Bronchial epithelial cell (primary cell): Measurements from ENCODE around the gene JAM3. TPM values are rescaled to one million over a fixed set of nuclear protein-coding genes. Genes with fewer than 3 reads are reported as not detected.

Source experiments
- DNase-seq: peaks from one replicate; pipeline ENCODE4 v3.0.0-alpha.2; 2010; ENCODE audit warnings: low read depth
- FAIRE-seq: peaks from 2 replicates; lab custom pipeline; 2011; peaks lifted over from hg19 to GRCh38; lab: Jason Lieb, UNC
- H3K27me3 ChIP-seq: 2 replicates; pipeline ENCODE4 v1.5.1; 2011; ENCODE audit warnings: low read length; ENCODE audit not compliant: control insufficient read depth, insufficient read depth
- H3K36me3 ChIP-seq: 2 replicates; pipeline ENCODE4 v1.5.1; 2011; ENCODE audit warnings: low read length; ENCODE audit not compliant: control insufficient read depth, insufficient read depth
- H3K4me3 ChIP-seq: 2 replicates; pipeline ENCODE4 v1.5.1; 2011; ENCODE audit warnings: mild to moderate bottlenecking, low read depth, low read length, control low read depth
- total RNA-seq: library from RNA; depleted of rRNA; stranded (reverse); fragments of >200 nt; gene quantifications from 2 replicates; pipeline ENCODE4 v1.2.1, GENCODE V29; 2014
- TF ChIP-seq, protein P1 (sequence below): IDR thresholded peaks from 2 replicates; pipeline ENCODE4 v1.5.1; 2011; ENCODE audit warnings: mild to moderate bottlenecking, moderate library complexity, low read length, control low read depth, inconsistent platforms; ENCODE audit not compliant: insufficient read depth, severe bottlenecking

The JAM3 gene
- total RNA-seq, 1 donor from 2014 or later = 1.6 TPM

DNA sequence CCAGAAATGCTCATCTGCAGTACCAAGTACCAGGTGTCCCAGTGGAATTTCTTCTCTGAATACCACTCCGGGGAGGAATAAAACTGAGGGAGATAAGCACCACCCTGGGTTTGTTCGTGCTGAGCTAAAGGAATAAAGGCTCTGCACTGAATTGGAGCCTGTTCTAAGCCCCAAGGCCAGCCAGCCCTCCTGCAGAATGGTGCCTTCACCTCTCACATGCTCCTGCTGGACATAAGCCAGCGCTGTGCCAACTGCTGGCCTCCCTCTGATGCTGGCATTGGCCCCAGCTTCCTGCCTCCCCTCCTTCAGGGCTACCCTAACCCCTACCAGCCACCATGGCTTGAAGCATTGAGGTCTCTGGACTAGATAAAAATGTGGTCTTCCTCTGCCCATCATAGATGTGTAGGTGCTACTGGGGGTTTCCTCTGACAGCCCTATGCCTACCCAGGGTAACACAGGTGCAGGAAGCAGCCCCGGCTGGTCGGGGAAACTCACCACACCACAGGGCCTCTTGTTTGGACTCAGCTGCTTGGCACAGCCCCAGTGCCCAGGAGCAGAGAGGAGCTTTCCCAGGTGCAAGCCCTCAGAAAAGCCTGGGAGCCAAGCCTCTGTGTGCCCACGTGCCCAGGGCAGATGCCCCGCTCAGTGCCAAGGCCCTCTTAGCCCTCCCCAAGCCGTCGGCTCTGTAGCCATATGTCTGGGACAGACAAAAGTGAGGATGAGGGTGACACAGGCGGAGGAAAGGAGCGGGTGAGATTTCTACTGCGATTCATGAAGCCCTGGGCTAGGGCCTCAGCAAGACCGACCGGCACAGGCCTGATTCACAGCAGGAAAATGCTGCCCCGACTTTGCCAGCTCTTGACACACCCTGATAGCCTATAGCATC is 34.1 kb upstream of the JAM3 start:
- Histone ChIP-seq H3K4me3 (no peak overlapping the region), H3K27me3 (peaks cover 2% of the 10 kb centered on the region), H3K36me3 (no peaks in the 10 kb centered on the region)
- DNase-seq (peak; percentile 74), FAIRE-seq (peak; percentile 58)
- TF ChIP-seq, protein P1, sequence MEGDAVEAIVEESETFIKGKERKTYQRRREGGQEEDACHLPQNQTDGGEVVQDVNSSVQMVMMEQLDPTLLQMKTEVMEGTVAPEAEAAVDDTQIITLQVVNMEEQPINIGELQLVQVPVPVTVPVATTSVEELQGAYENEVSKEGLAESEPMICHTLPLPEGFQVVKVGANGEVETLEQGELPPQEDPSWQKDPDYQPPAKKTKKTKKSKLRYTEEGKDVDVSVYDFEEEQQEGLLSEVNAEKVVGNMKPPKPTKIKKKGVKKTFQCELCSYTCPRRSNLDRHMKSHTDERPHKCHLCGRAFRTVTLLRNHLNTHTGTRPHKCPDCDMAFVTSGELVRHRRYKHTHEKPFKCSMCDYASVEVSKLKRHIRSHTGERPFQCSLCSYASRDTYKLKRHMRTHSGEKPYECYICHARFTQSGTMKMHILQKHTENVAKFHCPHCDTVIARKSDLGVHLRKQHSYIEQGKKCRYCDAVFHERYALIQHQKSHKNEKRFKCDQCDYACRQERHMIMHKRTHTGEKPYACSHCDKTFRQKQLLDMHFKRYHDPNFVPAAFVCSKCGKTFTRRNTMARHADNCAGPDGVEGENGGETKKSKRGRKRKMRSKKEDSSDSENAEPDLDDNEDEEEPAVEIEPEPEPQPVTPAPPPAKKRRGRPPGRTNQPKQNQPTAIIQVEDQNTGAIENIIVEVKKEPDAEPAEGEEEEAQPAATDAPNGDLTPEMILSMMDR = no peak

DNA sequence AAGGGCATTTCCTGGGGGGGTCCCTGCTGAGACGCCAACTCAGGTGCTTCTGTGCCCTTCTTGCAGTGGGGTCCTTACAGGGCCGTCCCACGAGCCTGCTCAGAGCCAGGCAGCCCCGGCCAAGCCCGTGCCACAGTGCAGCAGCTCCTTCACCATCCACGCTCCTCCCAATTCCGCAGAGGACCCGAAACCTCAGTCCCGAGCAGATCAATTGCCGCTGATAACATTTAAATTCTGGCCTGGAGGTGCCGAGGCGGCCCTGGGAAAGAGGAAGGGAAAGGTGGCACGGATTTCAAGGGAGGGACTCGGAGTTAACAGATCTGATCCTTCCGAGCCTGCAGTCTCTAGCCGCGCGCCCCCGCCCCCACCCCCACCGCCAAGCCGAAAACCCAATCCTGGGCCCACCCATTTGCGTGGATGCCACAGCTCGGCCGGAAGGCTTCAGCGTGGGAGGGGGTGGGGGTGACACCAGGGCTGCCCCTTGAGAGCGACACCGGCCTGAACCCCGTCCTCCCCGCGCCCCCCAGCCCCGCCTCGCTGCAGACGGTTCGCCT is 32.3 kb upstream of the JAM3 start:
- Histone ChIP-seq H3K36me3 (no peaks in the 10 kb centered on the region), H3K4me3 (peak overlapping the region; percentile 50), H3K27me3 (no peaks in the 10 kb centered on the region)
- no peak for DNase-seq
- FAIRE-seq = no peak
- TF ChIP-seq, protein P1 = no peak

DNA sequence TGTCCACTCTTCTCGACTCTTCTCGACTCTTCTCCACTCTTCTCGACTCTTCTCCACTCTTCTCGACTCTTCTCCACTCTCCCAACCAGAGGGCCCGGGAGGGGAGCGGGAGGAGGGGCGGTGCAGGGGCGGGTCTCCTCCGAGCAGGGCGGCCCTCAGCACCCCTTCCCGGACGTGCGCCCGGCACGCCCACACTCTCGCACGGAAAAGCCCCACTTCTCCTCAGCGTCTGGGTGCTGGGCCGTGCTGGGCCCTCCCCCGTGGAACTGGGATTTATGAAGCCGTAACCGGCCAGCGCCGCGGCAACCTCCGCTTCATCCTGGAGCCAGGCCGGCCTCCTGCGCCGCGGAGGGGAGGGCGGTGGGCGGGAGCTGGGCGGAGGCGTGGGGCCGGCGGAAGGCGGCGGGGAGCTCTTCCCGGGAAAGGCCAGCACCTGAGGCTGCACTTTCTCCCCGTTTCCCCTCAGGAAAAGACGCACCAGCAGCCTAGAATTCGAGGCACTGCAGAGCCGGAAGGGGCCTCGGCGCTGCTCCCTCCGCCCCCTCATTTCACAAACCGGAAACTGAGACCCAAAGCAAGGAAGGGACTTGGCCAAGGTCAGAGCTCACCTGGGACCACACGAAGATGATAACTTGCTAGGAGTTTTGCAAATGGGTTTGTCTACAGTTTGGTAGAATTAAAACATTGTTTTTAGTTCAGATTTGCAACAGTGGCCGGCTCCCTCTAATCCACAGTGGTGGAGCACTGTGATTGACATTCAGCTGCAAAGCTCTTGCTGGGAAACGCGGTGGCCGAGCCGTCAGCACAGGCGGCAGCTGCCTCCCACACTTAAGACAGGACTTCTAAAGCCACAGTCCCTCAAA is 31.6 kb upstream of the JAM3 start:
- no peak for FAIRE-seq
- no peak for DNase-seq
- H3K4me3 ChIP-seq = peak overlapping the region; percentile 50
- TF ChIP-seq, protein P1 = no peak
- H3K36me3 ChIP-seq = no peaks in the 10 kb centered on the region
- H3K27me3 ChIP-seq = no peaks in the 10 kb centered on the region

DNA sequence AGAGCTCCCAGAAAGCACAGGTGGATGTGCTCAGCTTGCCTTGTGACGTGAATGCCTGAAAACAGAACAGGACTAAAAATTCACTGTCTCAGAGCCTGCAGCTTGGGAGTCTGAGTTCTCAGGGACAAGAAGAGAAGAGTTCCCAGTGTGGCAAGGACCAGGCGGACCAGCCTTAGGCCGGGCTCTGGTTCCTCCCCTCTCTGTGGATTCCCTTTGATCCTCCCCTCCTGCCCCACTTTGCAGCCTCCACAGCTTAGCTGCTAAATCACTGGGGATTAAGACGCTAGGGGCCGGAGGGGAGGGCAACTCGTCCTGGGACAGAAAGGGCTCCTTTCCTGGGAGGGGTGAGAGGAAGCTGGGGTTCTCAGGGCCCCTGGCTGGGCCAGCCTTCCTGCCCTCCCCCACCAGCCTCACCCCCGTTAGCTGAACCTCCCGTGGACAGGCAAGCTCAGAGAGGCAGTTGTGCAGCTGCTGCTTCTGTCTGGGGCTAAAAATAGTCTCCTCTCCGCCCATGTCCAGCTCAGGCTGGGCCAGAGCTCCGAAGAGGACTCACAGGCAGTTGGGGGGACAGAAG is 29.9 kb upstream of the JAM3 start:
- Histone ChIP-seq H3K36me3 (no peaks in the 10 kb centered on the region), H3K4me3 (no peak overlapping the region), H3K27me3 (no peaks in the 10 kb centered on the region)
- no peak for FAIRE-seq
- no peak for DNase-seq
- TF ChIP-seq, protein P1 = no peak

DNA sequence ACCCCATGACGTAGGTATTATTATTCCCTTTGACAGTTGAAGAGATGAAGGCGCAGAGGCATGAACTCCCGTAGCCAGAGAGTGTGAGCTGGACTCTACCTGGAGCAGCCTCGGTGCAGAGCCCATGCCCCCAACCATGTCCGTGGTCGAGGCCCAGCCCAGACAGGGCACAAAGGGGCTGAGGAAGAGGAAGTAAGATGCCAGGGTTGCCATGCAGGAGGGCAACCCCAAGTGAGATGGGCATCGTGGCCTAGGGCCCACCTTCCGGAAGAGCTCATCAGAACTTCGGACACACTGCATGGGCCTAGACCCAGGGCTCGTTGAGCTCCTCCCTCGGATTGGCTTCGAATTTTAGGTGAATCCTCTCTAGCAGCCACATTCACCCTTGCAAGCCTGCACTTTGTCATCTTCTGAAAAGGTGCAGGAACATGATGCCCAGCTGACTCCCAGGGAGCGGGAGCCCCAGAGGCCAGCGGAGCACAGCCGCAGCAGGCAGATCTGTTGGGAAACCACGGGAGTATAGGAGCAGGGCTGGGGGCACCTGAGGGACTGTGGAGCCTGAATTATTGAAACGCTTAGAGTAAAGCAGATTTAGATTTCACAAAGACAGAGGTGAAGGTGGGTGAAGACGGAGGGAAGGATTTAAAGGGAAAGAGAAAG is 29.0 kb upstream of the JAM3 start:
- TF ChIP-seq, protein P1 = no peak
- DNase-seq = no peak
- Histone ChIP-seq H3K4me3 (no peak overlapping the region), H3K36me3 (no peaks in the 10 kb centered on the region), H3K27me3 (no peaks in the 10 kb centered on the region)
- FAIRE-seq = no peak
